PC-9 (cell line): ENCODE data around the gene ZNF225.

Experiments used
- EZH2 ChIP-seq: fragments of 200-600 bp; sonication (generic); IDR thresholded peaks from 2 replicates; pipeline ENCODE4 v1.8.0; 2017; ENCODE audit warnings: antibody characterized with exemption, low read depth
- TF ChIP-seq, protein P1 (sequence below): fragments of 200-600 bp; sonication (generic); conservative IDR thresholded peaks from 2 replicates; pipeline ENCODE4 v1.6.1; 2017; ENCODE audit warnings: mixed run types, antibody characterized with exemption, mild to moderate bottlenecking, moderate library complexity

- TF ChIP-seq, protein P1, sequence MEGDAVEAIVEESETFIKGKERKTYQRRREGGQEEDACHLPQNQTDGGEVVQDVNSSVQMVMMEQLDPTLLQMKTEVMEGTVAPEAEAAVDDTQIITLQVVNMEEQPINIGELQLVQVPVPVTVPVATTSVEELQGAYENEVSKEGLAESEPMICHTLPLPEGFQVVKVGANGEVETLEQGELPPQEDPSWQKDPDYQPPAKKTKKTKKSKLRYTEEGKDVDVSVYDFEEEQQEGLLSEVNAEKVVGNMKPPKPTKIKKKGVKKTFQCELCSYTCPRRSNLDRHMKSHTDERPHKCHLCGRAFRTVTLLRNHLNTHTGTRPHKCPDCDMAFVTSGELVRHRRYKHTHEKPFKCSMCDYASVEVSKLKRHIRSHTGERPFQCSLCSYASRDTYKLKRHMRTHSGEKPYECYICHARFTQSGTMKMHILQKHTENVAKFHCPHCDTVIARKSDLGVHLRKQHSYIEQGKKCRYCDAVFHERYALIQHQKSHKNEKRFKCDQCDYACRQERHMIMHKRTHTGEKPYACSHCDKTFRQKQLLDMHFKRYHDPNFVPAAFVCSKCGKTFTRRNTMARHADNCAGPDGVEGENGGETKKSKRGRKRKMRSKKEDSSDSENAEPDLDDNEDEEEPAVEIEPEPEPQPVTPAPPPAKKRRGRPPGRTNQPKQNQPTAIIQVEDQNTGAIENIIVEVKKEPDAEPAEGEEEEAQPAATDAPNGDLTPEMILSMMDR = no peak
- TF ChIP-seq EZH2 = no peak
Observed at GRCh38 chr19:44164673-44165512, 51.7 kb downstream of the ZNF225 start, which contains the start of gene ZNF226.
